Hepatocyte (in vitro differentiated cells): Measurements from ENCODE around the gene MOV10L1. TPM values are rescaled to one million over a fixed set of nuclear protein-coding genes. Genes with fewer than 3 reads are reported as not detected.

Source experiments
- DNase-seq: peaks from one replicate; pipeline ENCODE4 v3.0.0-alpha.2; 2016; ENCODE audit warnings: low spot score
- H2AFZ ChIP-seq: fragments of 200-600 bp; sonication (generic); 2 replicates; pipeline ENCODE4 v1.6.0; 2016; ENCODE audit warnings: antibody characterized with exemption, mild to moderate bottlenecking
- H3K27ac ChIP-seq: fragments of 200-600 bp; sonication (generic); 2 replicates; pipeline ENCODE4 v1.5.1; 2016; ENCODE audit warnings: mild to moderate bottlenecking
- H3K27me3 ChIP-seq: fragments of 200-600 bp; sonication (generic); 2 replicates; pipeline ENCODE4 v1.6.1; 2016
- H3K36me3 ChIP-seq: fragments of 200-600 bp; sonication (generic); replicated peaks from 2 replicates; pipeline ENCODE4 v1.5.1; 2016; ENCODE audit warnings: low read depth; ENCODE audit not compliant: insufficient read depth
- H3K4me1 ChIP-seq: fragments of 200-600 bp; sonication (generic); 2 replicates; pipeline ENCODE4 v1.5.1; 2016; ENCODE audit warnings: mild to moderate bottlenecking, moderate library complexity; ENCODE audit not compliant: insufficient read depth
- H3K4me2 ChIP-seq: fragments of 200-600 bp; sonication (generic); 2 replicates; pipeline ENCODE4 v1.6.0; 2016
- H3K4me3 ChIP-seq: fragments of 200-600 bp; sonication (generic); 2 replicates; pipeline ENCODE4 v1.5.1; 2016; ENCODE audit warnings: mild to moderate bottlenecking
- H3K79me2 ChIP-seq: fragments of 200-600 bp; sonication (generic); 2 replicates; pipeline ENCODE4 v1.6.0; 2017; ENCODE audit warnings: mild to moderate bottlenecking
- H3K9me2 ChIP-seq: fragments of 200-600 bp; sonication (generic); replicated peaks from 2 replicates; pipeline ENCODE4 v1.6.0; 2017; ENCODE audit warnings: mild to moderate bottlenecking; ENCODE audit not compliant: insufficient read depth
- H3K9me3 ChIP-seq: fragments of 200-600 bp; sonication (generic); 2 replicates; pipeline ENCODE4 v1.5.1; 2016; ENCODE audit warnings: low read depth, mild to moderate bottlenecking
- H4K20me1 ChIP-seq: fragments of 200-600 bp; sonication (generic); 2 replicates; pipeline ENCODE4 v1.6.0; 2016; ENCODE audit warnings: mild to moderate bottlenecking; ENCODE audit not compliant: insufficient read depth, poor library complexity, severe bottlenecking
- EZH2 ChIP-seq: fragments of 200-600 bp; sonication (generic); IDR thresholded peaks from 2 replicates; pipeline ENCODE4 v1.6.1; 2016; ENCODE audit warnings: antibody characterized with exemption, mild to moderate bottlenecking, borderline replicate concordance
- EZH2phosphoT487 ChIP-seq: fragments of 200-600 bp; sonication (generic); IDR thresholded peaks from one replicate; pipeline ENCODE4 v1.6.1; 2018; ENCODE audit warnings: antibody characterized with exemption, mild to moderate bottlenecking, low read depth, moderate library complexity; ENCODE audit not compliant: unreplicated experiment, severe bottlenecking
- WGBS: methylation state at CpG from one replicate; pipeline ENCODE4 v1.1.6; 2016; ENCODE audit warnings: low lambda C conversion rate; ENCODE audit errors: missing lambda C conversion rate; 5-methylcytosine and 5-hydroxymethylcytosine counted together
- polyA plus RNA-seq: library from polyadenylated mRNA; unstranded; fragments of >200 nt; fragmentation: Nextera tagmentation; extraction: Ambion mirVana; gene quantifications from 2 replicates; pipeline ENCODE4 v1.2.1, GENCODE V29; 2016
- total RNA-seq: library from RNA; depleted of rRNA; stranded (reverse); fragments of >200 nt; gene quantifications from 2 replicates; pipeline ENCODE4 v1.2.3, GENCODE V29; 2014
- TF ChIP-seq, protein P1 (sequence below): fragments of 200-600 bp; sonication (generic); IDR thresholded peaks from 2 replicates; pipeline ENCODE4 v1.5.1; 2016; ENCODE audit warnings: antibody characterized with exemption, mild to moderate bottlenecking; ENCODE audit not compliant: poor library complexity

Gene MOV10L1
- total and polyA plus RNA-seq, 2 experiments from 2014 or later, result 0.36 to 3.6 TPM

DNA sequence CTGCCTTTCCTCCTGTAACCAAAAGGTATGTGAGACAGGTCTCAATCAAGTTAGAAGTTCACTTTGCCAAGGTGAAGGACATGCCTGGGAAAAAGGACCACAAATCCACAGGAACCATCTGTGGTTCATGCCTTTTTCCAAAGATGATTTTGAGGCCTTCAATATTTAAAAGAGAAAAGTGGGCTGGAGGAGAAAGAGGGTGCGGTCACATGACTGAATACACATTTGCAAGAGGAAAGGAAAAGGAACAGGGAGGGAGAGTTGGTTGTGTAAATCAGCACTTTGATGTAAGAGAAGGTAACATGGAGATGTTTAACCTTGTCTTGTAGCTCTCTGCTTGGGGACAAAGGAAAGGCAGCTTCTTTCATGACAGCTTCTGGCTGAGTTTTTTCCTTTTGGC lies 21.2 kb downstream of the MOV10L1 start:
- DNase-seq, result no peak
- H3K27me3 ChIP-seq, result no peaks in the 10 kb centered on the region
- no peak overlapping the region for H3K27ac ChIP-seq
- H3K79me2 ChIP-seq, result no peaks in the 10 kb centered on the region
- peaks cover 19% of the 10 kb centered on the region for H3K4me1 ChIP-seq
- WGBS, result 88% methylated on average over 1 of the region's 1 CpG
- no peaks in the 10 kb centered on the region for H4K20me1 ChIP-seq
- no peaks in the 10 kb centered on the region for H3K9me2 ChIP-seq
- no peak overlapping the region for H2AFZ ChIP-seq
- no peak overlapping the region for H3K4me3 ChIP-seq
- TF ChIP-seq, protein P1, sequence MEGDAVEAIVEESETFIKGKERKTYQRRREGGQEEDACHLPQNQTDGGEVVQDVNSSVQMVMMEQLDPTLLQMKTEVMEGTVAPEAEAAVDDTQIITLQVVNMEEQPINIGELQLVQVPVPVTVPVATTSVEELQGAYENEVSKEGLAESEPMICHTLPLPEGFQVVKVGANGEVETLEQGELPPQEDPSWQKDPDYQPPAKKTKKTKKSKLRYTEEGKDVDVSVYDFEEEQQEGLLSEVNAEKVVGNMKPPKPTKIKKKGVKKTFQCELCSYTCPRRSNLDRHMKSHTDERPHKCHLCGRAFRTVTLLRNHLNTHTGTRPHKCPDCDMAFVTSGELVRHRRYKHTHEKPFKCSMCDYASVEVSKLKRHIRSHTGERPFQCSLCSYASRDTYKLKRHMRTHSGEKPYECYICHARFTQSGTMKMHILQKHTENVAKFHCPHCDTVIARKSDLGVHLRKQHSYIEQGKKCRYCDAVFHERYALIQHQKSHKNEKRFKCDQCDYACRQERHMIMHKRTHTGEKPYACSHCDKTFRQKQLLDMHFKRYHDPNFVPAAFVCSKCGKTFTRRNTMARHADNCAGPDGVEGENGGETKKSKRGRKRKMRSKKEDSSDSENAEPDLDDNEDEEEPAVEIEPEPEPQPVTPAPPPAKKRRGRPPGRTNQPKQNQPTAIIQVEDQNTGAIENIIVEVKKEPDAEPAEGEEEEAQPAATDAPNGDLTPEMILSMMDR, result no peak
- TF ChIP-seq EZH2phosphoT487 (no peak), EZH2 (no peak)
- no peaks in the 10 kb centered on the region for H3K9me3 ChIP-seq
- no peak overlapping the region for H3K4me2 ChIP-seq
- H3K36me3 ChIP-seq, result no peaks in the 10 kb centered on the region

DNA sequence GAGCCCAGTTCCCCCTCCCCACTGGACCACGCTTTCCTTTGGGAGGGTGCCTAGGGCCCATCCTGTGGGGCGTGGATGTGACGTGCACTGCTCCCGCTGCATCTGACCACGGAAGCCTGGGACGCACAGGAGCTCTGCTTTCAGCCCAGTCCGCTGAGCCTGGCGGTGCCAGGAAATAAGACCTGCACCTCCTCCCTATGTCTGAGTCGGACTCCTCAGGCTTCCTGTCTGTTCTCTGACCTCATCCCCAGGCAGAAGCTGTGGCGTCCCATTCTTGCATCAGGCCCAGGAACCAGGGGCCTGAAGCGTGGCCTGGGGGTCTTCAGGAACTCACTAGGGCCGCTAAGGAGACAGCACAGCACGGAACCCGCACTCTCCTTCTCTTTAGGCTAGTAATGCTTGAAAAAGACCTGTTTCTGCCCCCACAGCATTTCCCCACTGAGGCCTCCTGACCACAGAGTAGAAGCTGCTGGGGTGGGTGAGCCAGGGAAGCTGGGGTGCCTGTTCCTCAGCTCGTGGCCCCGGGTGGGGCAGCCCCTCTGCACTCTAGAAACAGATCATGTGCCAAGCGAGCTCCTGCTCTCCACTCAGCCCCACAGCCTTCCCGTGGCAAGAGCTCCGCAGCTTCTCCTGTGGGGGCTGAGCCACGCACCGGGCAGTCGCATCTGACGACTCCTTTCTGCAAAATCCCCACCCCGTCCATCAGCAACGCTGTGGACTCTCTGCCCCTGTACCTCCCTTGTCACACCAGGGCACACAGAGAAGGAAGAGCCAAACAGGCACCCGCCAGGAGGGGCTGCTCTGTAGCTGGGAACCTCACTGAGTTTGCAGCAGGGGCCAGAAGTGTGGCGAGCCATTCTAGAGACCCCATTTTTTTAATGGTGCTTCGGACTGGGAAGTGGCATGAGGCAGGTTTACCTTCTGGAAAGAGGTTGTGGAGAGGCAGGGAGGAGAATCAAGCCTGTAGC lies 22.6 kb downstream of the MOV10L1 start:
- Histone ChIP-seq H3K4me3 (no peak overlapping the region), H2AFZ (no peak overlapping the region), H3K79me2 (no peaks in the 10 kb centered on the region), H4K20me1 (no peaks in the 10 kb centered on the region), H3K36me3 (no peaks in the 10 kb centered on the region), H3K4me1 (peaks cover 19% of the 10 kb centered on the region), H3K9me3 (no peaks in the 10 kb centered on the region), H3K4me2 (no peak overlapping the region), H3K27me3 (no peaks in the 10 kb centered on the region), H3K27ac (peak overlapping the region; percentile 93), H3K9me2 (no peaks in the 10 kb centered on the region)
- TF ChIP-seq EZH2, result no peak
- no peak for TF ChIP-seq EZH2phosphoT487
- TF ChIP-seq, protein P1, result no peak
- DNase-seq, result peak; percentile 72
- WGBS, result 78% methylated on average over 28 of the region's 28 CpGs

DNA sequence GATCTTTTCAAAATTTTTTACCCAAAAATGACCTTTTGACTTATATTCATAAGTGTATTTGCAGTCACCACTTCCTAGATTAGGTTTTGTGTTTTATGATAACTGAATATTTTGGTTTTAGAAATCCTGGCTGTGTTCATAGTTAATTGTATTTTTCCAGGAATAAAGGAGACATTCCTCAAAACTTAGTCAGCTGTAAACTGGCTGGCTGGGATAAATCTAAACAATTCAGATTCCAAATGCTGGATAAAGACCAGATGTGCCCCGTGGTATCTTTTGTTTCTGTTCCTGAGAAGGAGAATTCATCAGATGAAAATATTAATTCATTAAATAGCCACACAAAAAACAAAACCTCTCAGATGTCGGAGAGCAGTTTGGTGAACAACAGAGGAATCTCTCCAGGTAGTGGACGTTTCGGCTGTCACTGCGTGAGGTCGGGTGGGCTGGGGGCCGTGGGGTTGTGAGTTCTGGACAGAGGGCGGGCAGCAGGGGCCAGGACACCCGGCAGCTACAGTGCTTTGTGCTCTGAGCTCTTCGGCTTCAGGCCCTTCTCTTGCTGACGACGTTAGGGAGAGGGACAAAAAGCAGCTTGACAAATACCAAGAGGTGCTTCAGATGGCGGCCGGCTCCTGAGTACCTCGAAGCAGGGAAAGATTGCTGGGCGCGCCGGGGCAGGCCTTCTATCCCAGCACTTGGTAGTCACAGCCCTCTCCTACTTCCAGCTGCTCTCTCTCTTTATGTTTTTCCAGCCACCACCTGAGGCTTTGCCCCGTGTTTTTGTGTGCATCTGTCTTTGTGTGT lies 24.6 kb downstream of the MOV10L1 start:
- Histone ChIP-seq H3K36me3 (no peaks in the 10 kb centered on the region), H4K20me1 (no peaks in the 10 kb centered on the region), H3K4me3 (no peak overlapping the region), H2AFZ (peak overlapping the region; percentile 56), H3K4me2 (peak overlapping the region; percentile 69), H3K9me2 (no peaks in the 10 kb centered on the region), H3K79me2 (no peaks in the 10 kb centered on the region), H3K4me1 (peaks cover 33% of the 10 kb centered on the region), H3K9me3 (no peaks in the 10 kb centered on the region), H3K27me3 (no peaks in the 10 kb centered on the region), H3K27ac (peak overlapping the region; percentile 93)
- peak; percentile 46 for DNase-seq
- WGBS, result 47% methylated on average over 19 of the region's 19 CpGs
- TF ChIP-seq EZH2phosphoT487, result no peak
- TF ChIP-seq EZH2, result no peak
- TF ChIP-seq, protein P1, result no peak
